HCT116 (cell line): Measurements from ENCODE around the gene IMMP2L. TPM values are rescaled to one million over a fixed set of nuclear protein-coding genes. Genes with fewer than 3 reads are reported as not detected.

Experiments
- ATAC-seq: fragments of 200-7000 bp; cut with Tn5 transposase; 2 replicates; pipeline ENCODE4 v1.9.1; 2020; ENCODE audit warnings: mild to moderate bottlenecking, moderate library complexity
- BruUV-seq: library from RNA; stranded (reverse); fragments of 400-500 nt; replicated peaks from 2 replicates; lab custom pipeline; 2021; lab: Mats Ljungman, UMichigan
- CTCF ChIA-PET: fragments of 300-600 bp; sonication (Branson Sonifier 250); formaldehyde crosslinking; loops from one replicate; lab custom pipeline; 2021; ENCODE audit warnings: antibody characterized with exemption; lab: Charles Lee
- POLR2A ChIA-PET: fragments of 300-600, 350-600 bp; sonication (Branson Sonifier 250); formaldehyde crosslinking; loops from one replicate; lab custom pipeline; 2021; ENCODE audit warnings: antibody characterized with exemption; lab: Charles Lee
- RAD21 ChIA-PET, 2 experiments: fragments of 300-600 bp; sonication (Branson Sonifier 250); formaldehyde crosslinking; loops; one replicate each; lab custom pipeline; 2023; ENCODE audit warnings: low total read pairs in 2 of 2; ENCODE audit not compliant: uncharacterized antibody in 2 of 2, unreplicated experiment in 2 of 2, low non-redundant PET in 1 of 2; lab: Charles Lee
- DNase-seq: peaks from one replicate; pipeline ENCODE4 v3.0.0-alpha.2; 2010; ENCODE audit warnings: low read depth, low spot score
- H2AFZ ChIP-seq: fragments of 200-600 bp; shearing (Covaris generic), sonication (generic); 2 replicates; pipeline ENCODE4 v1.6.1; 2017; ENCODE audit warnings: low read depth, mixed run types, mixed read lengths, antibody characterized with exemption, low read length; ENCODE audit not compliant: poor library complexity, severe bottlenecking
- H3K27ac ChIP-seq: 2 replicates; pipeline ENCODE4 v1.5.1; 2012; ENCODE audit warnings: low read depth, low read length
- H3K27me3 ChIP-seq: fragments of 200-600 bp; sonication (generic); 2 replicates; pipeline ENCODE4 v1.6.1; 2016; ENCODE audit warnings: mixed run types, low read length, mixed read lengths; ENCODE audit not compliant: insufficient read depth
- H3K36me3 ChIP-seq, 2 experiments: fragments of 200-500 bp in 1 of 2; fragments of 200-600 bp in 1 of 2; sonication (Bioruptor generic) in 1 of 2; sonication (generic) in 1 of 2; 2 replicates each; pipeline versions ENCODE4 v1.5.1 to v1.6.1; 2014 to 2016; ENCODE audit warnings: low read length in 2 of 2, inconsistent platforms in 1 of 2, mixed read lengths in 1 of 2, mixed run types in 1 of 2; ENCODE audit not compliant: insufficient read depth in 2 of 2, control insufficient read depth in 1 of 2
- H3K4me1 ChIP-seq, 2 experiments: fragments of 200-600 bp in 1 of 2; sonication (generic) in 1 of 2; 2 replicates each; pipeline versions ENCODE4 v1.5.1 to v1.6.1; 2012 to 2017; ENCODE audit warnings: low read length in 2 of 2, inconsistent platforms in 1 of 2, mild to moderate bottlenecking in 1 of 2, mixed read lengths in 1 of 2, mixed run types in 1 of 2, moderate library complexity in 1 of 2; ENCODE audit not compliant: insufficient read depth in 2 of 2, control insufficient read depth in 1 of 2
- H3K4me2 ChIP-seq: fragments of 200-600 bp; sonication (generic); 2 replicates; pipeline ENCODE4 v1.6.1; 2017; ENCODE audit warnings: mixed run types, low read length, mixed read lengths
- H3K4me3 ChIP-seq, 2 experiments: fragments of 200-600 bp in 1 of 2; sonication (generic) in 1 of 2; replicated peaks in 1 of 2; 2 replicates each; pipeline ENCODE4 v1.5.1; 2011 to 2016; ENCODE audit warnings: low read length in 2 of 2, control low read depth in 1 of 2, low read depth in 1 of 2, mild to moderate bottlenecking in 1 of 2, mixed read lengths in 1 of 2, mixed run types in 1 of 2
- H3K79me2 ChIP-seq: fragments of 200-600 bp; sonication (generic); 2 replicates; pipeline ENCODE4 v1.6.1; 2017; ENCODE audit warnings: mild to moderate bottlenecking, mixed run types, low read length, moderate library complexity, mixed read lengths; ENCODE audit not compliant: insufficient read depth
- H3K9ac ChIP-seq: fragments of 200-600 bp; sonication (generic); 2 replicates; pipeline ENCODE4 v1.6.1; 2016; ENCODE audit warnings: low read length, mixed read lengths
- H3K9me2 ChIP-seq: fragments of 200-600 bp; sonication (generic), shearing (Covaris generic); 2 replicates; pipeline ENCODE4 v1.6.1; 2017; ENCODE audit warnings: mixed run types, mild to moderate bottlenecking, moderate library complexity; ENCODE audit not compliant: insufficient read depth
- H3K9me3 ChIP-seq, 2 experiments: fragments of 200-500 bp in 1 of 2; fragments of 200-600 bp in 1 of 2; sonication (Bioruptor generic) in 1 of 2; sonication (generic) in 1 of 2; 2 replicates each; pipeline ENCODE4 v1.6.1; 2014 to 2017; ENCODE audit warnings: low read length in 2 of 2, mixed read lengths in 2 of 2, inconsistent platforms in 1 of 2, low read depth in 1 of 2, mild to moderate bottlenecking in 1 of 2, mixed run types in 1 of 2, moderate library complexity in 1 of 2; ENCODE audit not compliant: control insufficient read depth in 1 of 2, insufficient read depth in 1 of 2
- H4K20me1 ChIP-seq: fragments of 200-600 bp; sonication (generic), shearing (Covaris generic); 2 replicates; pipeline ENCODE4 v1.6.1; 2017; ENCODE audit warnings: mixed run types, mild to moderate bottlenecking, moderate library complexity; ENCODE audit not compliant: insufficient read depth
- CBX3 ChIP-seq: IDR thresholded peaks from 2 replicates; pipeline ENCODE4 v1.6.1; 2012; ENCODE audit warnings: low read depth
- CTCF ChIP-seq, 3 experiments: fragments of 200-600 bp in 1 of 3; sonication (generic) in 1 of 3; IDR thresholded peaks in 2 of 3; conservative IDR thresholded peaks in 1 of 3; 2 replicates each; pipeline ENCODE4 v1.5.1; 2012 to 2017; ENCODE audit warnings: low read depth in 2 of 3, low read length in 2 of 3, antibody characterized with exemption in 1 of 3, borderline replicate concordance in 1 of 3, control low read depth in 1 of 3, mild to moderate bottlenecking in 1 of 3, mixed read lengths in 1 of 3, mixed run types in 1 of 3, moderate library complexity in 1 of 3; ENCODE audit not compliant: insufficient read depth in 1 of 3
- EZH2 ChIP-seq: fragments of 200-600 bp; sonication (generic); IDR thresholded peaks from 2 replicates; pipeline ENCODE4 v1.6.1; 2017; ENCODE audit warnings: antibody characterized with exemption, mixed run types
- EZH2phosphoT487 ChIP-seq: fragments of 200-600 bp; IDR thresholded peaks from 2 replicates; pipeline ENCODE4 v1.6.1; 2018; ENCODE audit warnings: antibody characterized with exemption, borderline replicate concordance
- FOSL1 ChIP-seq: IDR thresholded peaks from 2 replicates; pipeline ENCODE4 v1.6.1; 2012; ENCODE audit warnings: low read depth
- POLR2A ChIP-seq: IDR thresholded peaks from 2 replicates; pipeline ENCODE4 v1.7.0; 2011; ENCODE audit warnings: borderline replicate concordance; ENCODE audit not compliant: insufficient read depth, insufficient read length; ENCODE audit errors: extremely low read depth
- RAD21 ChIP-seq: IDR thresholded peaks from 2 replicates; pipeline ENCODE4 v1.6.1; 2012; ENCODE audit warnings: low read depth, mild to moderate bottlenecking
- REST ChIP-seq: IDR thresholded peaks from 2 replicates; pipeline ENCODE4 v1.6.1; 2012; ENCODE audit warnings: low read depth
- SP1 ChIP-seq: IDR thresholded peaks from 2 replicates; pipeline ENCODE4 v1.6.1; 2012; ENCODE audit warnings: low read depth
- SRF ChIP-seq: IDR thresholded peaks from 2 replicates; pipeline ENCODE4 v1.6.1; 2012; ENCODE audit warnings: low read depth
- ZFX ChIP-seq: fragments of 450-650 bp; IDR thresholded peaks from 2 replicates; pipeline ENCODE4 v1.6.1; 2017
- ZNF274 ChIP-seq: fragments of 200-500 bp; sonication (Bioruptor generic); IDR thresholded peaks from 2 replicates; pipeline ENCODE4 v1.6.1; 2014; ENCODE audit warnings: mild to moderate bottlenecking, low read depth, low read length, inconsistent platforms
- intact Hi-C: fragments of 100-400 bp; cut with micrococcal nuclease; formaldehyde crosslinking; loops from 2 replicates; pipeline ENCODE4 v1.10.0; 2022
- total RNA-seq: library from RNA; stranded (reverse); gene quantifications from one replicate; pipeline ENCODE4 v1.2.1, GENCODE V29; 2021; ENCODE audit not compliant: unreplicated experiment
- TF ChIP-seq, protein P1 (sequence below): IDR thresholded peaks from 2 replicates; pipeline ENCODE4 v1.6.1; 2011; ENCODE audit warnings: mild to moderate bottlenecking, low read length, moderate library complexity; ENCODE audit not compliant: insufficient replicate concordance; ENCODE audit errors: extremely low read depth

The IMMP2L gene
- total RNA-seq, 1 experiment from 2014 or later: 21.1 TPM

GRCh38 chr7:111183321-111183720 lies 379.0 kb downstream of the IMMP2L start:
- Histone ChIP-seq H3K79me2 (no peaks in the 10 kb centered on the region), H4K20me1 (no peaks in the 10 kb centered on the region), H3K4me2 (no peak overlapping the region), H2AFZ (no peak overlapping the region), H3K4me3 (no peak overlapping the region), H3K27me3 (no peaks in the 10 kb centered on the region), H3K9ac (no peak overlapping the region), H3K4me1 (no peaks in the 10 kb centered on the region), H3K27ac (no peak overlapping the region), H3K9me2 (no peaks in the 10 kb centered on the region)
- ATAC-seq: no peak
- intact Hi-C loops: no loop called here
- no peak for DNase-seq
- POLR2A ChIA-PET: no interaction called here
- no TSS peak for BruUV-seq
- CTCF ChIA-PET: no interaction called here
- TF ChIP-seq SRF: no peak
- no peak for TF ChIP-seq SP1
- TF ChIP-seq RAD21: no peak
- TF ChIP-seq ZFX: no peak
- no peak for TF ChIP-seq CTCF (IDR thresholded peaks at IDR 0.05 in 2 of 3, conservative IDR thresholded peaks at IDR 0.05 in 1 of 3; ENCODE audit: borderline replicate concordance in 1 of 3, insufficient read depth in 1 of 3, low read depth in 2 of 3, low read length in 2 of 3)
- TF ChIP-seq CBX3: no peak
- no peak for TF ChIP-seq EZH2
- TF ChIP-seq EZH2phosphoT487: no peak
- no peak for TF ChIP-seq ZNF274
- TF ChIP-seq, protein P1, sequence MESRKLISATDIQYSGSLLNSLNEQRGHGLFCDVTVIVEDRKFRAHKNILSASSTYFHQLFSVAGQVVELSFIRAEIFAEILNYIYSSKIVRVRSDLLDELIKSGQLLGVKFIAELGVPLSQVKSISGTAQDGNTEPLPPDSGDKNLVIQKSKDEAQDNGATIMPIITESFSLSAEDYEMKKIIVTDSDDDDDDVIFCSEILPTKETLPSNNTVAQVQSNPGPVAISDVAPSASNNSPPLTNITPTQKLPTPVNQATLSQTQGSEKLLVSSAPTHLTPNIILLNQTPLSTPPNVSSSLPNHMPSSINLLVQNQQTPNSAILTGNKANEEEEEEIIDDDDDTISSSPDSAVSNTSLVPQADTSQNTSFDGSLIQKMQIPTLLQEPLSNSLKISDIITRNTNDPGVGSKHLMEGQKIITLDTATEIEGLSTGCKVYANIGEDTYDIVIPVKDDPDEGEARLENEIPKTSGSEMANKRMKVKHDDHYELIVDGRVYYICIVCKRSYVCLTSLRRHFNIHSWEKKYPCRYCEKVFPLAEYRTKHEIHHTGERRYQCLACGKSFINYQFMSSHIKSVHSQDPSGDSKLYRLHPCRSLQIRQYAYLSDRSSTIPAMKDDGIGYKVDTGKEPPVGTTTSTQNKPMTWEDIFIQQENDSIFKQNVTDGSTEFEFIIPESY: no peak
- no peak for TF ChIP-seq POLR2A
- TF ChIP-seq FOSL1: no peak
- no peak for TF ChIP-seq REST
- TF ChIP-seq, all 23 proteins: peak for 0
- H3K36me3 ChIP-seq: no peaks in the 10 kb centered on the region
- H3K9me3 ChIP-seq: peaks cover 0 to 3% of the 10 kb centered on the region in 2 experiments; a peak in 1 of 4 replicates
- RAD21 ChIA-PET: no interaction called here
